Measurements from ENCODE around the gene SPINK2.

DNA sequence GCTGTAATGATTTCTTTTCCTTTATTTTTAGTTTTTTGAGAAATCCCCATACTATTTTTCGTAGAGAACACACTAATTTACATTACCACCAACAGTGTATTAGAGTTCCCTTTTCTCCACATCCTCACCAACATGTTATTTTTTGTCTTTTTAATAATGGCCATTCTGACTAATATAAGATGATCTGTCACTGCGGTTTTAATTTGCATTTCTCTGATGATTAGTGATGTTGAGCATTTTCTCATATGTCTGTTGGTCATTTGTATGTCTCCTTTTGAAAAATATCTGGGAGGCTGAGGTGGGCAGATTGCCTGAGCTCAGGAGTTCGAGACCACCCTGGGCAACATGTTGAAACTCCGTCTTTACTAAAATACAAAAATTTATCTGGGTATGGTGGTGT, 30.2 kb downstream of the SPINK2 start:
- TF ChIP-seq, protein P1, sequence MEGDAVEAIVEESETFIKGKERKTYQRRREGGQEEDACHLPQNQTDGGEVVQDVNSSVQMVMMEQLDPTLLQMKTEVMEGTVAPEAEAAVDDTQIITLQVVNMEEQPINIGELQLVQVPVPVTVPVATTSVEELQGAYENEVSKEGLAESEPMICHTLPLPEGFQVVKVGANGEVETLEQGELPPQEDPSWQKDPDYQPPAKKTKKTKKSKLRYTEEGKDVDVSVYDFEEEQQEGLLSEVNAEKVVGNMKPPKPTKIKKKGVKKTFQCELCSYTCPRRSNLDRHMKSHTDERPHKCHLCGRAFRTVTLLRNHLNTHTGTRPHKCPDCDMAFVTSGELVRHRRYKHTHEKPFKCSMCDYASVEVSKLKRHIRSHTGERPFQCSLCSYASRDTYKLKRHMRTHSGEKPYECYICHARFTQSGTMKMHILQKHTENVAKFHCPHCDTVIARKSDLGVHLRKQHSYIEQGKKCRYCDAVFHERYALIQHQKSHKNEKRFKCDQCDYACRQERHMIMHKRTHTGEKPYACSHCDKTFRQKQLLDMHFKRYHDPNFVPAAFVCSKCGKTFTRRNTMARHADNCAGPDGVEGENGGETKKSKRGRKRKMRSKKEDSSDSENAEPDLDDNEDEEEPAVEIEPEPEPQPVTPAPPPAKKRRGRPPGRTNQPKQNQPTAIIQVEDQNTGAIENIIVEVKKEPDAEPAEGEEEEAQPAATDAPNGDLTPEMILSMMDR (conservative IDR thresholded peaks at IDR 0.05), result no peak
- TF ChIP-seq ZFX (IDR thresholded peaks at IDR 0.05), result no peak
